Lower leg skin (tissue), 3 donors: Measurements from ENCODE around the gene PPM1B.

ENCODE experiments used
- POLR2A ChIP-seq, 2 donors: fragments of 450-650 bp; IDR thresholded peaks; one replicate each; pipeline ENCODE4 v1.6.1; 2016 to 2017; ENCODE audit warnings: antibody characterized with exemption in 2 of 2, mild to moderate bottlenecking in 1 of 2, moderate library complexity in 1 of 2
- TF ChIP-seq, protein P1 (sequence below), 3 donors: fragments of 450-650 bp; IDR thresholded peaks; one replicate each; pipeline ENCODE4 v1.5.1; 2016; ENCODE audit warnings: antibody characterized with exemption in 3 of 3, mild to moderate bottlenecking in 3 of 3, moderate library complexity in 2 of 3

DNA sequence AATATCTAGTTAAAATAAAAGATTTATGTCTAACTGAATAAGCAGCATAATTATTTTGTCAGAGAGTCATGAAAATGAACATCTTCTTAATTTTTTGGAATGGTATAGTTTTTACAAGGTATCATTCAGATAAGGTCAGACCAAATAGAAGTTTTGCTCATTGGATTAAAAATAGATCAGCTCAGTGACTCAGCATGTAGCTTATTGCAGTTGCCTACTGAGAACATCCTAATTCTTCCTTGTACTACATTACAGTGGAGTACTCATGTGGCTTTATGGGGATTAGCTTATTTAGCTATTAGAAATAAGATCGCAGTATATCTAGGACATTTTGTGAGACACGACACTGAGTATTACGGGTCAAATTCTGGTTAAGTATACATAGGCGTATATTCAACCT lies 38.2 kb upstream of the PPM1B start:
- TF ChIP-seq, protein P1, sequence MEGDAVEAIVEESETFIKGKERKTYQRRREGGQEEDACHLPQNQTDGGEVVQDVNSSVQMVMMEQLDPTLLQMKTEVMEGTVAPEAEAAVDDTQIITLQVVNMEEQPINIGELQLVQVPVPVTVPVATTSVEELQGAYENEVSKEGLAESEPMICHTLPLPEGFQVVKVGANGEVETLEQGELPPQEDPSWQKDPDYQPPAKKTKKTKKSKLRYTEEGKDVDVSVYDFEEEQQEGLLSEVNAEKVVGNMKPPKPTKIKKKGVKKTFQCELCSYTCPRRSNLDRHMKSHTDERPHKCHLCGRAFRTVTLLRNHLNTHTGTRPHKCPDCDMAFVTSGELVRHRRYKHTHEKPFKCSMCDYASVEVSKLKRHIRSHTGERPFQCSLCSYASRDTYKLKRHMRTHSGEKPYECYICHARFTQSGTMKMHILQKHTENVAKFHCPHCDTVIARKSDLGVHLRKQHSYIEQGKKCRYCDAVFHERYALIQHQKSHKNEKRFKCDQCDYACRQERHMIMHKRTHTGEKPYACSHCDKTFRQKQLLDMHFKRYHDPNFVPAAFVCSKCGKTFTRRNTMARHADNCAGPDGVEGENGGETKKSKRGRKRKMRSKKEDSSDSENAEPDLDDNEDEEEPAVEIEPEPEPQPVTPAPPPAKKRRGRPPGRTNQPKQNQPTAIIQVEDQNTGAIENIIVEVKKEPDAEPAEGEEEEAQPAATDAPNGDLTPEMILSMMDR (IDR thresholded peaks at IDR 0.05), result no peak
- no peak for TF ChIP-seq POLR2A (IDR thresholded peaks at IDR 0.05)
